Bronchial epithelial cell (primary cell): ENCODE measurements around the gene IL36A. TPM values are rescaled to one million over a fixed set of nuclear protein-coding genes. Genes with fewer than 3 reads are reported as not detected.

Experiments used
- DNase-seq: peaks from one replicate; pipeline ENCODE4 v3.0.0-alpha.2; 2010; ENCODE audit warnings: low read depth
- FAIRE-seq: peaks from 2 replicates; lab custom pipeline; 2011; peaks lifted over from hg19 to GRCh38; lab: Jason Lieb, UNC
- H3K27me3 ChIP-seq: 2 replicates; pipeline ENCODE4 v1.5.1; 2011; ENCODE audit warnings: low read length; ENCODE audit not compliant: control insufficient read depth, insufficient read depth
- H3K36me3 ChIP-seq: 2 replicates; pipeline ENCODE4 v1.5.1; 2011; ENCODE audit warnings: low read length; ENCODE audit not compliant: control insufficient read depth, insufficient read depth
- H3K4me3 ChIP-seq: 2 replicates; pipeline ENCODE4 v1.5.1; 2011; ENCODE audit warnings: mild to moderate bottlenecking, low read depth, low read length, control low read depth
- CTCF ChIP-seq: IDR thresholded peaks from 2 replicates; pipeline ENCODE4 v1.5.1; 2011; ENCODE audit warnings: mild to moderate bottlenecking, moderate library complexity, low read length, control low read depth, inconsistent platforms; ENCODE audit not compliant: insufficient read depth, severe bottlenecking
- total RNA-seq: library from RNA; depleted of rRNA; stranded (reverse); fragments of >200 nt; gene quantifications from 2 replicates; pipeline ENCODE4 v1.2.1, GENCODE V29; 2014

The IL36A gene
- total RNA-seq, 1 donor from 2014 or later = 6.3 TPM

DNA sequence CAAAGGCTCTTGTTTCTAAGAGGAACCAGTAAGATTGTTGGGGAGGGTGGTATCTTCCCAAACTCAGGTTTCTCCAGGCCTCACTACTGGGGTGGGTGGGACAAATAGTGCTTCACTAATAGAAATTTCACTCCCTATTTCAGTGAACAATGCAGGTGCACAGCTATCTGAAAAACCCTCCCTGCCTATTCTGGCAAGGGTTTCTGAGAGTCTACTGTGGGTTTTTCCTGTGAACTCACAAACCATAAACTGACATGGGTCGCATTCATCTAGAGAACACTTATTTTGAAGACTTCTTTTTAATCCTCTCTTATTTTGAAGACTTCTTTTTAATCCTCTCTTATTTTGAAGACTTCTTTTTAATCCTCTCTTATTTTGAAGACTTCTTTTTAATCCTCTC lies 4.4 kb downstream of the IL36A start:
- H3K4me3 ChIP-seq = no peak overlapping the region
- TF ChIP-seq CTCF = no peak
- no peak for DNase-seq
- no peak for FAIRE-seq
- no peaks in the 10 kb centered on the region for H3K27me3 ChIP-seq
- no peaks in the 10 kb centered on the region for H3K36me3 ChIP-seq

DNA sequence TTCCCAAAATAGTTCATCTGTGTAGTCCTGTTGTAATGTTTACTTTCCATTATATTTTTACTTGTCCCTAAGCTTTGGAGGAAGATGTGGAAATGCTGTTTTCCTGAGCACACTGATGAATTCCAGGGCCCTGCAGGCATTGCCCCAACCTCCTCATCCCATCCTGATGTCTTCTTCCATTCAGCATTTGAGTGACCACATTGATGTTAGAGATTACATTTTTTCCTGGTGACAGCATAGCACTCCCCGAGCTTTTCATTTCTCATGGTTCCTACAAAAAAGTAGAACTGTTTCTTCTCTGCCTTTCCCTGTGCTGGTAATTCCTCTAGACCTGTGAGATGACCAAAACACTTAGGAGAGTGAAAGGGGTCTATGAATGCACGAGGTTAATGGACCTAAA lies 4.8 kb downstream of the IL36A start:
- FAIRE-seq = no peak
- TF ChIP-seq CTCF = no peak
- H3K4me3 ChIP-seq = no peak overlapping the region
- H3K36me3 ChIP-seq = no peaks in the 10 kb centered on the region
- DNase-seq = no peak
- H3K27me3 ChIP-seq = no peaks in the 10 kb centered on the region

DNA sequence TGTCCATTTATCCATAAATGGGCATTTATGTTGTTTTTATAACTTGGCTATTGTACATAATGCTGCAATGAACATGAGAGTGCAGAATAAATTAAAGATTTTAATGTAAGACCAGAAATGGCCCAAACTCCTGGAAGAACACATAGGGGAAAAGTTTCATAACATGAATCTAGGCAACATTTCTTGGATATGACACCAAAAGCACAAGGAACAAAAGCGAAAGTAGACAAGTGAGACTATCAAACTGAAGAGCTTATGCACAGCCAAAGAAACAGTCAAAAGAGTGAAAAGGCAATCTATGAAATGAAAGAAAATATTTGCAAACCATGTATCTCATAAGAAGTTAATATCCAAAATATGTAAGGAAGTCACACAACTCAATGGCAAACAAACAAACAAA lies 5.8 kb downstream of the IL36A start:
- Histone ChIP-seq H3K27me3 (no peaks in the 10 kb centered on the region), H3K36me3 (no peaks in the 10 kb centered on the region), H3K4me3 (no peak overlapping the region)
- FAIRE-seq (no peak), DNase-seq (no peak)
- no peak for TF ChIP-seq CTCF

- no peaks in the 10 kb centered on the region for H3K36me3 ChIP-seq
- DNase-seq (peak; percentile 94), FAIRE-seq (no peak)
- no peaks in the 10 kb centered on the region for H3K27me3 ChIP-seq
- H3K4me3 ChIP-seq = no peak overlapping the region
- no peak for TF ChIP-seq CTCF
Measured at GRCh38 chr2:113012436-113013335, 7.4 kb downstream of the IL36A start.

DNA sequence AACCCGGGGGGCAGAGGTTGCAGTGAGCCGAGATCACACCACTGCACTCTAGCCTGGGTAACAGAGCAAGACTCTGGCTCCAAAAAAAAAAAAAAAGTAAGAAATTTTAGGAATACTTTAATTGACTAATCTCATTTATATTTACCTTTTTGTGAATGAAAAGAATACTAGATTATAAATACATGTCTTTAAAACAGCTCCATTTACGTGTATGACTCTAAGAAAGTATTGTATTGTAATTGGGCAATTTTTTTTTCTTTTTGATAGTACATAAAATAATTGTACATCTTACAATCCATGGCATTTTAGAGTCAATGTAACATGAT lies 8.0 kb downstream of the IL36A start:
- FAIRE-seq (no peak), DNase-seq (no peak)
- H3K27me3 ChIP-seq = no peaks in the 10 kb centered on the region
- H3K4me3 ChIP-seq = no peak overlapping the region
- no peaks in the 10 kb centered on the region for H3K36me3 ChIP-seq
- no peak for TF ChIP-seq CTCF

DNA sequence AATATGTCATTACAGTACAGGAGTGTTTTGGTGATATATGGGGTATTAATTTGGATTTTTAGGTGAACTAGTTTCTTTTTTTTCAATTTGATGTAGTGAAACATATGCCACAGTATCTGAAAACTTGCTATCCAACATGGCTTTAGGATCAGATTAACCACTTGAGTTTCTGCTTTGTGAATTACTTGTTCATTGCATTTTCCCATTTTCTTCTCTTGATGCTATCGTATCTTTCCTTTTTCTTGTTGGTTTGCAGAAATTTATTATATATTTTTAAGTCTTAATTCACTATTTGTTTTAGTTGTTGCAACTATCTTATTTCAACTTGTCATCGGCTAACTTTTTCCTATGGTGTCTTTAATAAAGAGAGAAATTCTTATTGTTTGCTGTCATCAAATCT lies 8.8 kb downstream of the IL36A start:
- FAIRE-seq (no peak), DNase-seq (no peak)
- Histone ChIP-seq H3K4me3 (no peak overlapping the region), H3K27me3 (no peaks in the 10 kb centered on the region), H3K36me3 (no peaks in the 10 kb centered on the region)
- TF ChIP-seq CTCF = no peak
